Astrocyte (in vitro differentiated cells and primary cell): ENCODE results near the gene WDR81.

ENCODE experiments used
- CTCF ChIP-seq: IDR thresholded peaks from 2 replicates; pipeline ENCODE4 v1.5.1; 2011; ENCODE audit warnings: low read depth, mild to moderate bottlenecking, inconsistent platforms, low read length, moderate library complexity; ENCODE audit not compliant: insufficient read depth
- EZH2 ChIP-seq: IDR thresholded peaks from 2 replicates; pipeline ENCODE4 v1.6.1; 2012; ENCODE audit warnings: mild to moderate bottlenecking, low read length, inconsistent platforms; ENCODE audit not compliant: insufficient read depth

GRCh38 chr17:1730326-1731193 lies 6.1 kb downstream of the WDR81 start:
- TF ChIP-seq CTCF (no peak), EZH2 (no peak)
